OCI-LY1 (cell line): ENCODE measurements around the gene MACROD2.

Experiments used
- CTCF ChIP-seq: fragments of 200-600 bp; sonication (generic), shearing (Covaris generic); IDR thresholded peaks from 2 replicates; pipeline ENCODE4 v1.5.1; 2017; ENCODE audit warnings: mild to moderate bottlenecking, antibody characterized with exemption, low read length, moderate library complexity, mixed read lengths
- EZH2 ChIP-seq: fragments of 200-600 bp; sonication (generic), shearing (Covaris generic); IDR thresholded peaks from 2 replicates; pipeline ENCODE4 v1.8.0; 2017; ENCODE audit warnings: borderline replicate concordance, mixed run types, mild to moderate bottlenecking, antibody characterized with exemption, low read length, moderate library complexity, mixed read lengths

GRCh38 chr20:14951707-14952418 lies 956.5 kb downstream of the MACROD2 start:
- TF ChIP-seq CTCF: no peak
- TF ChIP-seq EZH2: no peak
